HUES6 (cell line): Measurements from ENCODE around the gene DGKE.

Experiments used
- H3K27ac ChIP-seq: 2 replicates; pipeline ENCODE4 v1.7.0; 2013; ENCODE audit warnings: low read depth, mild to moderate bottlenecking, low read length, inconsistent platforms
- H3K27me3 ChIP-seq: 2 replicates; pipeline ENCODE4 v1.6.1; 2013; ENCODE audit warnings: low read length; ENCODE audit not compliant: control insufficient read depth, insufficient read depth
- H3K36me3 ChIP-seq: 2 replicates; pipeline ENCODE4 v1.6.1; 2013; ENCODE audit warnings: low read length; ENCODE audit not compliant: control insufficient read depth, insufficient read depth
- H3K4me1 ChIP-seq: 2 replicates; pipeline ENCODE4 v1.6.1; 2013; ENCODE audit warnings: low read length; ENCODE audit not compliant: control insufficient read depth, insufficient read depth
- H3K4me3 ChIP-seq: 2 replicates; pipeline ENCODE4 v1.5.1; 2013; ENCODE audit warnings: low read depth, low read length
- H3K9ac ChIP-seq: one replicate; pipeline ENCODE4 v1.6.1; 2013; ENCODE audit warnings: mild to moderate bottlenecking, low read length
- H3K9me3 ChIP-seq: 2 replicates; pipeline ENCODE4 v1.6.1; 2013; ENCODE audit warnings: low read depth, low read length; ENCODE audit not compliant: control insufficient read depth, insufficient read depth

Gene DGKE

DNA sequence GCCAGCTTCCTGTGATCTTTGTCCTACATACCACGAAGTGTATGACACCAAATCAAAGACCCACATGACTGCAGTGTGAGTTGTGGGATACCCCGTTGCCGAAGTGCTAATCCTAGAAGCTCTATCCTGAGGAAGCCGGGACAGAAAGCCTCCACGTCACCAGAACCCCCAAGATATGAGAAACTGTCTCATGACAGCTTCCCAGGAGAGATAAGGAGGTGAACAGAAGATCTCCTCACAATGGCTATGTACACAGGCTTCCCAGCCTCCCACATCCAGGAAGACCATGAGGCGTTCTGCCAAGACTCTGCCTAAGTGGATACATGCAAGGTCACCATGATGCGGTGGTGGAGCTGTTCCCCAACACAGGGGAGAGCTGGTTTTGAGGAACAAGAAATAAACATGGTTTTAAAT is 42.8 kb downstream of the DGKE start:
- Histone ChIP-seq H3K27ac (no peak overlapping the region), H3K4me1 (no peaks in the 10 kb centered on the region)

DNA sequence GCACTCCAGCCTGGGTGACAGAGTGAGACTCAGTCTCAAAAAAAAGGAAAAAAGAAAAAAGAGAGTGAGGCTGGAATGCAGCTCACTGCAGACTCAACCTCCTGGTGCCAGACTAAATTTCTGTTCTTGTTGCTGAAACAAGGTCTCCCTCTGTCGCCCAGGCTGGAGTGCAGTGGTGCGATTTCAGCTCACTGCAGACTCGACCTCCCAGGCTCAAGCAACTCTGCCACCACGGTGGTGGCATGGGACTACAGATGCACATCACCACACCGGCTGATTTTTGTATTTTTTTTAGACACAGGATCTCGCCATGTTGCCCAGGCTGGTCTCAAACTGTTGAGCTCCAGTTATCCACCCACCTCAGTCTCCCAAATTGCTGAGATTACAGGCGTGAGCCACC is 45.3 kb downstream of the DGKE start:
- no peak overlapping the region for H3K27ac ChIP-seq
- H3K4me1 ChIP-seq = no peaks in the 10 kb centered on the region
- H3K9ac ChIP-seq = no peak overlapping the region
- H3K36me3 ChIP-seq = no peaks in the 10 kb centered on the region
- no peaks in the 10 kb centered on the region for H3K27me3 ChIP-seq
- H3K4me3 ChIP-seq = no peak overlapping the region
- no peaks in the 10 kb centered on the region for H3K9me3 ChIP-seq

More for the DNA sequence above, 42.8 kb downstream of the DGKE start:
- H3K27me3 ChIP-seq = no peaks in the 10 kb centered on the region
- H3K9ac ChIP-seq = no peak overlapping the region
- no peaks in the 10 kb centered on the region for H3K36me3 ChIP-seq
- H3K9me3 ChIP-seq = no peaks in the 10 kb centered on the region
- no peak overlapping the region for H3K4me3 ChIP-seq

DNA sequence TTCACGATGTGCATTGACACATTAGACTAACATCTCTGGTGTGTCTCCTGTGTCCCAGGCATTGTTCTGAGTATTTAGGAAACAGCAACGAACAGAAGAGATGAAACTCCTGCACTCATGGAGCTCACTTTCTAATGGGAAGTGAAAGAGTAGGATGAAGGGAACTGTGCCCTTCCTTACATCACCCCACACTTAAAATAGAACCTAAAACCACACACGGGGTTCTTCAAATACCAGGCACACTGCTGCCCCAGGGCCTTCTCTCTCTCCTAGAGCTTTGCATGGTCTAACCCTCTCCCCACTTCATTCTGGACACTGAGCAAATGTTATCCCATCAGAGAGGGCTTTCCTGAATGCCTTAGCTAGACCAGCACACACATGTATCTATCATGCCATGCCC is 46.2 kb downstream of the DGKE start:
- Histone ChIP-seq H3K4me3 (no peak overlapping the region), H3K36me3 (no peaks in the 10 kb centered on the region), H3K9ac (no peak overlapping the region), H3K27me3 (no peaks in the 10 kb centered on the region), H3K9me3 (no peaks in the 10 kb centered on the region), H3K4me1 (no peaks in the 10 kb centered on the region), H3K27ac (no peak overlapping the region)

DNA sequence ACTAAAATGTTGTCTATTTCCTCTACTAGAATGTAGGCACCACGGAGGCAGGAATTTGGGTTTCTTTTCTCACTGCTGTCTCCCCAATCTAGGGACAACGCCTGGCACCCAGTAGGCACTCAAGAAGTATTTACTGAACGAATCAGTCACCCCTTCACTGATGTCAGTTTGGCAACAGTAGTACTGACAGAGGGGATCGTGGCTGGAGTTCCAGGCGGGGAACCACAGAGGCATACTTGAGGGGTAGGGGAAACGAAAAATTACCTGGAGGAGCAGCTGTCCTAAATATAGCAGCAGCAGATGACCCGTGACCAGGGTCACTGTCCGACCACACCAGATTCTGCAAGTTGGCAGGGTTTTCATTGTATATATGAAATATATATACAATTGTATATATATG is 46.6 kb downstream of the DGKE start:
- Histone ChIP-seq H3K9me3 (no peaks in the 10 kb centered on the region), H3K4me3 (no peak overlapping the region), H3K4me1 (no peaks in the 10 kb centered on the region), H3K27me3 (no peaks in the 10 kb centered on the region), H3K27ac (no peak overlapping the region), H3K9ac (no peak overlapping the region), H3K36me3 (no peaks in the 10 kb centered on the region)

DNA sequence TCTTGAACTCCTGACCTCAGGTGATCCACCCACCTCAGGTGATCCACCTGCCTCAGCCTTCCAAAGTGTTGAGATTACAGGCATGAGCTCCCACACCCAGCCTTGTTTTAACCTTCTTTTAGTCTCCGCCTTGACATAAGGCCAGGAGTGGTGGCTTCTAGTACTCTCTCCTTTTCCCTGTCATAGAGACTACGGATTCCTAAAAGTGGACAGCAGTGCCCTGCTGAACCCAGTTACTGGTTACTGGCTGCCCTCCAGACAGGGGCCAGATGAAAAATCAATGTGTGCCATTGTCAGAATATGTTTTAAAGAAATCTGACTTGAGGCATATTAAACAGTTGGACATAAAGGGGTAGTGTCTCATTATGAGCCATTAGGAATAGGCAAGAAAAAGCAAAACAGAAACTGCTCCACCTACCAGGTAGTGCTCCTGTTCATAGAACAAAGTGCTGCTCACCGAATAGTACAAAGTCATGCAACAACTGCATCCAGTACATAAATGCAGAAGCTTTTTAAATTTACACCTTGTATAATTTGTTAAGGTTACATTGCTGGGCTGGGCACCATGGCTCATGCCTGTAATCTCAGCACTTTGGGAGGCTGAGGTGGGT is 47.8 kb downstream of the DGKE start:
- Histone ChIP-seq H3K9me3 (0 out of 2 replicates have a peak, but pooled peaks cover 2% of the 10 kb centered on the region), H3K27me3 (no peaks in the 10 kb centered on the region), H3K4me3 (no peak overlapping the region), H3K4me1 (no peaks in the 10 kb centered on the region), H3K9ac (no peak overlapping the region), H3K36me3 (no peaks in the 10 kb centered on the region), H3K27ac (no peak overlapping the region)

DNA sequence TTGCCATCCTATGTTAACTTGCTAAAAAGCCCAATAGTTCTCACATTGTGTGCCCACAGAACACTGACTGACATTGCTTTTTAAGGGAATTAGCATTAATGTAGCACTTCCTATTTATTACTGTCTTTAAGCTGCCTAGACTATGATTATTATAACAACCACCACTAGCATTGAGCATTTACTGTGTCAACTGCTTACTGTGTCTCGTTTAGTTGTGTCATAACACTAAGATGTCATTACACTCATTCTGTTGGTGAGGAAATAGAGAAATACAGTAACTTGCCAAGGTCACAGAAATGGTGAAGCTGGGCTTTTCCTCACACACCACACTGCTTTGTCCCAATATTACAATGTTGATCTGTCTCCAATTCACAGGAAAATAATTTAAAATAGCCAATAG is 49.7 kb downstream of the DGKE start:
- no peak overlapping the region for H3K4me3 ChIP-seq
- H3K27ac ChIP-seq = no peak overlapping the region
- H3K9me3 ChIP-seq = peaks cover 18% of the 10 kb centered on the region
- no peak overlapping the region for H3K9ac ChIP-seq
- H3K4me1 ChIP-seq = no peaks in the 10 kb centered on the region
- H3K27me3 ChIP-seq = no peaks in the 10 kb centered on the region
- peaks cover 6% of the 10 kb centered on the region; the same call in 1 of the 2 replicates for H3K36me3 ChIP-seq

DNA sequence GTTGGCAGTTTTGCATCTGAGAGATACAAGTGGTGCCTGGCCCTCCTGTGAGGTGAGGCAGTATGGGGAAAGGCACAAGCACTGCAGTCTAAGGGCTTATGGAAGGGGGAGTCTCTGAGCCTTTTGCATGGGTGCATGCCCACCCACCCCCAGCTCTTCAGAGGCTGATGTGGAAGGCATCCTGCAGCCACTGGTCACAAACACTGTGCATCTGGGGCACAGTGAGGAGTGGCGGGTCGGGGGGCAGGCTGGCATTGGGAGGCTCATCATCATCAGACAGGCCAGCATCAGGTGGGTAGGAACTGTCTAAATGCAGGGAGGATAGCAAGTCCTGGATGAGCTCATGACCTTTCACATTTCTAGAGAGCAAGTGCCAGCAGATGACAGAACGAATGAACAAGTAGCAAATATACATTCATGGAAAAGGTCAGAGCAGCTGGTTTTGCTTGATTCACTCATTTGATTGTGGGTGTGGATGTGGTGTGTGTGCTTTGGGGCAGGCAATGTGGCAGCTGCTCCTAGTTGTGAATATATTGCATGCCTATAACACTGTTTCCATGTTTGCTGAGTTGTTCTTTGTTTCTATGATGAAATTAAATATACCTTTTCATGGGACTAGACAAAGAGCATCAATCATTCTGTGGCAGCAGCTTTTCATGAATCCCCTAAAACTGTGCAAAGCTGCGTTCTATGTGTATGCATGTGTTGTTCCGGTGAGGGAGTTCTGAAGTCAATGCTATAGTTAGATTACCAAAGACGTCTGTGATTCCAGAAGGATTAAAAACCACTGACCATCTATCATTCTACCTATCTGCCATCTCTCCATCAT is 50.7 kb downstream of the DGKE start:
- Histone ChIP-seq H3K36me3 (peaks cover 12% of the 10 kb centered on the region), H3K4me1 (no peaks in the 10 kb centered on the region), H3K9ac (no peak overlapping the region), H3K9me3 (peaks cover 25% of the 10 kb centered on the region), H3K27ac (no peak overlapping the region), H3K4me3 (no peak overlapping the region), H3K27me3 (no peaks in the 10 kb centered on the region)

DNA sequence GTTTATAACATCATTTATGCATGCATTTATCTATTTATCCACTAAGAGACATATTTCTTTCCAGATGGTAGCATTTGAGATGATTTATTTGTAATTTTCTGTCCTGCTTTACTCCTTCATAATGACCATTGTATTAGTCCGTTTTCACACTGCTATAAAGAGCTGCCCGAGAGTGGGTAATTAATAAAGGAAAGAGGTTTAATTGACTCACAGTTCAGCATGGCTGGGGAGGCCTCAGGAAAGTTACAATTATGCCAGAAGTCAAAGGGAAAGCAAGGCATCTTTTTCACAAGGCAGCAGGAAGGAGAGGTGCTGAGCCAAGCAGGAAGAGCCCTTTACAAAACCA is 51.3 kb downstream of the DGKE start:
- no peak overlapping the region for H3K27ac ChIP-seq
- no peak overlapping the region for H3K9ac ChIP-seq

DNA sequence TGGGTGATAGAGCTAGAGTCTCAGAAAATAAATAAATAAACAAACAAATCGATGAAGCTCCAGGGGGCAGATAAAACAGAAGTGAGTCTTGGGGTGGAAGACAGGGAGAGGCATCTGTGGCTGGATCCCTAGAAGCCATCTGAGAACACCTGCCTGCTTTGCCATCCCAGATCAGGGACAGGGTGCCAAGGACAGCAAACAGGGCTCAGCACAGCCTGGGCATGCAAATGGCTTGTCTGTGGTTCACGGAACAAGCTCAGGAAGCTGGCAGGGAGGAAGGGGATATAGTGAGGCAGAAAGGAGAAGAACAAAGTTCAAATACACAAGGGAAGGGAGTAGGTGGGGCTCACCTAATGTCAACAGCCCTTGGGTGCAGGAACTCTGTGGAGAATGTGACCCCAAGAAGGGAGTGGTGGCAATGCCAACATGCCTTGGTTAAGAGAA is 52.4 kb downstream of the DGKE start:
- no peak overlapping the region for H3K27ac ChIP-seq
- no peaks in the 10 kb centered on the region for H3K4me1 ChIP-seq
- no peaks in the 10 kb centered on the region for H3K27me3 ChIP-seq
- no peak overlapping the region for H3K4me3 ChIP-seq
- H3K36me3 ChIP-seq = peaks cover 20% of the 10 kb centered on the region
- no peak overlapping the region for H3K9ac ChIP-seq
- H3K9me3 ChIP-seq = peaks cover 25% of the 10 kb centered on the region

More for the DNA sequence above, 51.3 kb downstream of the DGKE start:
- Histone ChIP-seq H3K4me3 (no peak overlapping the region), H3K27me3 (no peaks in the 10 kb centered on the region), H3K9me3 (peaks cover 25% of the 10 kb centered on the region), H3K4me1 (no peaks in the 10 kb centered on the region), H3K36me3 (peaks cover 12% of the 10 kb centered on the region)

DNA sequence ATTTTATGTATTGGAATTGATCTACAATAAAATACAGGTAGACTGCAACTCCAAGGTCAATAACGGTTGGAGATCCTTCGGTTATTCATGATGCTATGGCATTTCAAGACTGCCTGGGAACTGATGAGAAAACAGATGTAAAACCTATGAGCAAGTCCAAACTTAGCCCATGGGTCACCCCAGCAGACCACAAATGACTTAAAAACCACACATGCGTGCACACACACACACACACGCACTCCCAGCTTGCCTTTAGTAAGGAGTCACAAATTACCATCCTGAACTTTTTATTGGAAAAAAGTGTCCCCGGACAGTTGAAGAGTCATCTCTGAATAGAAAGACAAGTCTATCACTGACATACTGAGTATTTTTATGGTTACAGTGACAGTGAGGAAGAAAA is 53.2 kb downstream of the DGKE start:
- H3K9me3 ChIP-seq = peaks cover 25% of the 10 kb centered on the region

More for the DNA sequence above, 53.2 kb downstream of the DGKE start:
- Histone ChIP-seq H3K9ac (no peak overlapping the region), H3K27me3 (no peaks in the 10 kb centered on the region), H3K4me1 (no peaks in the 10 kb centered on the region), H3K4me3 (no peak overlapping the region), H3K36me3 (peaks cover 28% of the 10 kb centered on the region), H3K27ac (no peak overlapping the region)
